Lower leg skin (tissue), 3 donors: ENCODE results near the gene CHEK1.

ENCODE experiments used
- CTCF ChIP-seq, 3 donors: fragments of 450-650 bp; IDR thresholded peaks; one replicate each; pipeline ENCODE4 v1.5.1; 2016; ENCODE audit warnings: antibody characterized with exemption in 3 of 3, mild to moderate bottlenecking in 3 of 3, moderate library complexity in 2 of 3
- POLR2A ChIP-seq, 2 donors: fragments of 450-650 bp; IDR thresholded peaks; one replicate each; pipeline ENCODE4 v1.6.1; 2016 to 2017; ENCODE audit warnings: antibody characterized with exemption in 2 of 2, mild to moderate bottlenecking in 1 of 2, moderate library complexity in 1 of 2

GRCh38 chr11:125690006-125690405 lies 65.0 kb downstream of the CHEK1 start:
- TF ChIP-seq CTCF (IDR thresholded peaks at IDR 0.05) (no peak), POLR2A (IDR thresholded peaks at IDR 0.05) (no peak)
